T-cell (primary cell): ENCODE results near the gene GMEB1. TPM values are rescaled to one million over a fixed set of nuclear protein-coding genes. Genes with fewer than 3 reads are reported as not detected.
"Not testable (repeated sequence)": the region's sequence is repeated elsewhere in the genome, so short reads cannot be mapped to it uniquely, and the experiment has no call there.

Experiments
- ATAC-seq, 4 experiments: fragments of 200-7000 bp in 3 of 4; fragments of 150-1000 bp in 1 of 4; cut with Tn5 transposase; replicated peaks in 1 of 4; 1 replicate in 3 of 4; 2 replicates in 1 of 4; pipeline ENCODE4 v1.10.0; 2021; ENCODE audit warnings: moderate library complexity in 3 of 4, mild to moderate bottlenecking in 2 of 4, moderate number of reproducible peaks in 1 of 4
- CTCF ChIA-PET, 2 donors: fragments of 300-600 bp; sonication (Branson Sonifier 250); formaldehyde crosslinking; loops; one replicate each; lab custom pipeline; 2022; ENCODE audit warnings: antibody characterized with exemption in 2 of 2; lab: Charles Lee
- POLR2A ChIA-PET, 2 donors: fragments of 300-600 bp; sonication (Branson Sonifier 250); formaldehyde crosslinking; loops; one replicate each; lab custom pipeline; 2022; ENCODE audit warnings: antibody characterized with exemption in 2 of 2; lab: Charles Lee
- DNase-seq, 35 experiments: peaks; one replicate each; pipeline versions ENCODE4 v3.0.0 to v3.0.0-alpha.2; 2013 to 2023
- H3K27ac ChIP-seq: one replicate; pipeline ENCODE4 v1.5.1; 2013; ENCODE audit warnings: low read length
- H3K27me3 ChIP-seq, 2 experiments: replicated peaks in 1 of 2; 1 replicate in 1 of 2; 2 replicates in 1 of 2; pipeline versions ENCODE4 v1.6.1 to v1.7.0; 2013; ENCODE audit warnings: low read length in 1 of 2, mixed read lengths in 1 of 2; ENCODE audit not compliant: control insufficient read depth in 2 of 2, insufficient read depth in 2 of 2; ENCODE audit errors: extremely low read depth in 1 of 2
- H3K36me3 ChIP-seq, 2 donors: 1 replicate in 1 of 2; 2 replicates in 1 of 2; pipeline versions ENCODE4 v1.6.1 to v1.7.0; 2013; ENCODE audit warnings: low read length in 1 of 2; ENCODE audit not compliant: control insufficient read depth in 2 of 2, insufficient read depth in 1 of 2; ENCODE audit errors: extremely low read depth in 1 of 2
- H3K4me1 ChIP-seq, 2 experiments: 1 replicate in 1 of 2; 2 replicates in 1 of 2; pipeline versions ENCODE4 v1.6.1 to v1.7.0; 2013; ENCODE audit warnings: low read length in 2 of 2, mixed read lengths in 1 of 2; ENCODE audit not compliant: insufficient read depth in 2 of 2, control insufficient read depth in 1 of 2; ENCODE audit errors: extremely low read depth in 1 of 2
- H3K4me3 ChIP-seq, 2 donors: 1 replicate in 1 of 2; 2 replicates in 1 of 2; pipeline versions ENCODE4 v1.5.1 to v1.7.0; 2013; ENCODE audit warnings: mild to moderate bottlenecking in 2 of 2, low read length in 1 of 2, moderate library complexity in 1 of 2; ENCODE audit not compliant: control insufficient read depth in 1 of 2; ENCODE audit errors: extremely low read depth in 1 of 2
- H3K9me3 ChIP-seq: 2 replicates; pipeline ENCODE4 v1.7.0; 2013
- H3K27ac Mint-ChIP-seq, 2 donors: one replicate each; pipeline ENCODE4 v1.8.0; 2020 to 2021; ENCODE audit warnings: mild to moderate bottlenecking in 2 of 2, mixed read lengths in 2 of 2
- H3K27me3 Mint-ChIP-seq, 2 donors: one replicate each; pipeline ENCODE4 v1.8.0; 2021 to 2022; ENCODE audit warnings: mixed read lengths in 2 of 2
- H3K36me3 Mint-ChIP-seq: one replicate; pipeline ENCODE4 v1.8.0; 2021; ENCODE audit warnings: mixed read lengths
- H3K4me1 Mint-ChIP-seq, 3 donors: one replicate each; pipeline ENCODE4 v1.8.0; 2020 to 2022; ENCODE audit warnings: mixed read lengths in 3 of 3, mild to moderate bottlenecking in 1 of 3
- H3K4me3 Mint-ChIP-seq, 3 donors: one replicate each; pipeline ENCODE4 v1.8.0; 2020 to 2022; ENCODE audit warnings: mild to moderate bottlenecking in 3 of 3, mixed read lengths in 3 of 3, moderate library complexity in 3 of 3
- H3K9me3 Mint-ChIP-seq, 3 donors: one replicate each; pipeline ENCODE4 v1.8.0; 2020 to 2022; ENCODE audit warnings: mixed read lengths in 3 of 3
- WGBS: methylation state at CpG from one replicate; pipeline ENCODE4 v1.1.5; 2013; ENCODE audit warnings: missing lambda C conversion rate; ENCODE audit not compliant: insufficient coverage; 5-methylcytosine and 5-hydroxymethylcytosine counted together
- total RNA-seq, 35 experiments: library from RNA in 6 of 35; stranded (reverse) in 6 of 35; fragments of 120-200 nt in 1 of 35; gene quantifications; one replicate each; pipeline versions ENCODE4 v1.2.1 to v1.2.4 and lab custom pipeline; 2013 to 2026

Gene GMEB1
- total RNA-seq, 5 donors from 2014 or later (not counting 1 experiment from before 2014, with no cell fraction given), result 15.2 to 19.0 (median 18.4) TPM

- Mint-ChIP-seq H3K27me3 (no peaks in the 10 kb centered on the region), H3K4me1 (peaks cover 0 to 11% (median 6%) of the 10 kb centered on the region in 3 donors), H3K36me3 (peaks cover 19% of the 10 kb centered on the region), H3K4me3 (no peak overlapping the region), H3K9me3 (no peaks in the 10 kb centered on the region), H3K27ac (no peak overlapping the region)
- no peak overlapping the region for H3K27ac ChIP-seq
- H3K27me3 ChIP-seq, result no peaks in the 10 kb centered on the region
- POLR2A ChIA-PET, result interaction anchor here in 1 of 2 donors (0.6 kb wide), 1 partner anchor 238 kb away, joined by 3 read pairs; no protein-coding TSS in a partner anchor
- CTCF ChIA-PET, result interaction anchor here in 1 of 2 donors (1.0 kb wide), 1 partner anchor 432 kb away, joined by 3 read pairs; no protein-coding TSS in a partner anchor
- no peak overlapping the region for H3K4me3 ChIP-seq
- DNase-seq (no peak), ATAC-seq (no peak)
- 100% methylated on average over 1 of the region's 4 CpGs for WGBS
- no peaks in the 10 kb centered on the region for H3K9me3 ChIP-seq
- peaks cover 6 to 26% of the 10 kb centered on the region in 2 donors for H3K36me3 ChIP-seq
- no peaks in the 10 kb centered on the region for H3K4me1 ChIP-seq
Observed at GRCh38 chr1:28680151-28680550, 11.6 kb downstream of the GMEB1 start.

GRCh38 chr1:28682840-28683239 lies 14.3 kb downstream of the GMEB1 start:
- peaks cover 27% of the 10 kb centered on the region for H3K36me3 Mint-ChIP-seq

GRCh38 chr1:28684937-28685336 lies 16.4 kb downstream of the GMEB1 start:
- Mint-ChIP-seq H3K4me1 (peaks cover 0 to 7% (median 5%) of the 10 kb centered on the region in 3 donors), H3K36me3 (peaks cover 27% of the 10 kb centered on the region), H3K27ac (no peak overlapping the region), H3K4me3 (no peak overlapping the region), H3K9me3 (no peaks in the 10 kb centered on the region), H3K27me3 (no peaks in the 10 kb centered on the region)
- DNase-seq, result no peak
- ATAC-seq, result no peak
- ChIA-PET POLR2A (interaction anchor here in 1 of 2 donors (0.6 kb wide), 1 partner anchor 40 kb away, joined by 5 read pairs; no protein-coding TSS in a partner anchor), CTCF (no interaction called here)
- Histone ChIP-seq H3K4me1 (no peaks in the 10 kb centered on the region), H3K27ac (no peak overlapping the region), H3K4me3 (no peak overlapping the region), H3K27me3 (no peaks in the 10 kb centered on the region), H3K9me3 (no peaks in the 10 kb centered on the region), H3K36me3 (peaks cover 6 to 39% of the 10 kb centered on the region in 2 donors)
- WGBS, result 100% methylated on average over 1 of the region's 4 CpGs

More at GRCh38 chr1:28682840-28683239, 14.3 kb downstream of the GMEB1 start:
- Mint-ChIP-seq H3K9me3 (no peaks in the 10 kb centered on the region), H3K4me3 (no peak overlapping the region), H3K27me3 (no peaks in the 10 kb centered on the region), H3K4me1 (peaks cover 0 to 7% (median 5%) of the 10 kb centered on the region in 3 donors), H3K27ac (no peak overlapping the region)
- Histone ChIP-seq H3K27ac (no peak overlapping the region), H3K4me3 (no peak overlapping the region), H3K9me3 (no peaks in the 10 kb centered on the region), H3K27me3 (no peaks in the 10 kb centered on the region), H3K36me3 (peaks cover 6 to 35% of the 10 kb centered on the region in 2 donors), H3K4me1 (no peaks in the 10 kb centered on the region)
- ATAC-seq (no peak), DNase-seq (no peak)
- ChIA-PET POLR2A (no interaction called here), CTCF (no interaction called here)
- WGBS, result 91% methylated on average over 4 of the region's 6 CpGs

GRCh38 chr1:28691627-28692026 lies 23.0 kb downstream of the GMEB1 start:
- DNase-seq, H3K4me3 ChIP-seq, H3K27ac ChIP-seq, H3K9me3 Mint-ChIP-seq, H3K4me1 ChIP-seq, H3K27me3 ChIP-seq, H3K4me1 Mint-ChIP-seq, ATAC-seq, H3K4me3 Mint-ChIP-seq, H3K9me3 ChIP-seq, H3K27ac Mint-ChIP-seq, H3K27me3 Mint-ChIP-seq: not testable (repeated sequence)
- ChIA-PET POLR2A (interaction anchor here in 1 of 2 donors (0.5 kb wide), 1 partner anchor 52 kb away, joined by 3 read pairs; no protein-coding TSS in a partner anchor), CTCF (interaction anchor here in 1 of 2 donors (0.5 kb wide), 1 partner anchor 15 kb away, joined by 3 read pairs; no protein-coding TSS in a partner anchor)
- peaks cover 21% of the 10 kb centered on the region for H3K36me3 Mint-ChIP-seq
- no CpG with 5 or more reads among the region's 1 CpG for WGBS
- H3K36me3 ChIP-seq, result peaks cover 11 to 51% of the 10 kb centered on the region in 2 donors

DNA sequence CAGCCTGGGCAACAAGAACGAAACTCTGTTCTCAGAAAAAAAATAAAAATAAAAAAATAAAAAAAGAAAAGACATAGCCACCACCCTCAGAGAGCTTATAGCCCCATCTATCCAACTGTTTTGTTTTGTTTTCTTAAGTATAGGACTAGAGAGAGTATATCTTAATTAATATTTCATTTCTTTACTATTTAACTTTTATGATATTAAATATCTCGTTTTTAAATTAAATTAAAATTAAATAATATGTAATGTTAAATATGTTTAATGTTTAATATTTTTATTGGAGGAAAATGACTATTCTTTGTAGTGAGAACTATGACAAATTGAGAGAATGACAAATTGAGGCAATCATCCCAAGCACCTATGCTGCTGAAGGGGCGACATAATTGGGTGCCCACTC lies 35.0 kb downstream of the GMEB1 start:
- H3K36me3 ChIP-seq, result peaks cover 3 to 41% of the 10 kb centered on the region in 2 donors
- H3K27ac ChIP-seq, result no peak overlapping the region
- no peak for DNase-seq
- Mint-ChIP-seq H3K27ac (no peak overlapping the region), H3K36me3 (peaks cover 36% of the 10 kb centered on the region), H3K4me1 (no peaks in the 10 kb centered on the region), H3K9me3 (no peaks in the 10 kb centered on the region), H3K4me3 (no peak overlapping the region), H3K27me3 (no peaks in the 10 kb centered on the region)
- ChIA-PET POLR2A (no interaction called here), CTCF (interaction anchor here in 1 of 2 donors (0.6 kb wide), 1 partner anchor 55 kb away, joined by 3 read pairs; the partner anchor contains the start of gene RNU11)
- ATAC-seq, result no peak
- no CpG with 5 or more reads among the region's 3 CpGs for WGBS
- H3K4me3 ChIP-seq, result no peak overlapping the region
- H3K27me3 ChIP-seq, result no peaks in the 10 kb centered on the region
- H3K4me1 ChIP-seq, result no peaks in the 10 kb centered on the region
- no peaks in the 10 kb centered on the region for H3K9me3 ChIP-seq

- ChIA-PET POLR2A (no interaction called here), CTCF (interaction anchor here in 1 of 2 donors (1.0 kb wide), 1 partner anchor 73 kb away, joined by 4 read pairs; no protein-coding TSS in a partner anchor)
- no peak overlapping the region for H3K4me3 ChIP-seq
- peaks cover 7 to 34% of the 10 kb centered on the region in 2 donors for H3K36me3 ChIP-seq
- Mint-ChIP-seq H3K27me3 (no peaks in the 10 kb centered on the region), H3K4me1 (peaks cover 2 to 5% (median 4%) of the 10 kb centered on the region in 3 donors), H3K9me3 (no peaks in the 10 kb centered on the region), H3K36me3 (peaks cover 23% of the 10 kb centered on the region), H3K4me3 (no peak overlapping the region), H3K27ac (no peak overlapping the region)
- no peaks in the 10 kb centered on the region for H3K9me3 ChIP-seq
- no peaks in the 10 kb centered on the region for H3K4me1 ChIP-seq
- no peak overlapping the region for H3K27ac ChIP-seq
- no CpG with 5 or more reads among the region's 2 CpGs for WGBS
- H3K27me3 ChIP-seq, result no peaks in the 10 kb centered on the region
- ATAC-seq, result no peak
- DNase-seq, result no peak
Observed at GRCh38 chr1:28716336-28716735, 47.8 kb downstream of the GMEB1 start.
